ENCODE measurements around the gene BTK. TPM values are rescaled to one million over a fixed set of nuclear protein-coding genes. Genes with fewer than 3 reads are reported as not detected.

Gene BTK
- total and polyA plus RNA-seq, 4 donors: 15.5 to 29.4 (median 21.4) TPM

- Histone ChIP-seq H3K9ac (ENCODE audit: insufficient read depth in 1 of 2, low read length in 2 of 2) (peak overlapping the region in 1 of 2 donors; percentile 61), H3K4me3 (no peak overlapping the region), H3K4me1 (ENCODE audit: control insufficient read depth in 5 of 5, insufficient read depth in 5 of 5, low read length in 5 of 5) (no peaks in the 10 kb centered on the region), H3K36me3 (ENCODE audit: control insufficient read depth in 4 of 4, insufficient read depth in 4 of 4, low read length in 4 of 4) (peaks cover 0 to 6% (median 2%) of the 10 kb centered on the region in 4 donors), H3K27ac (ENCODE audit: low read depth in 1 of 2, low read length in 1 of 2) (peak overlapping the region in 1 of 2 donors; percentile 13), H3K27me3 (ENCODE audit: control insufficient read depth in 3 of 3, insufficient read depth in 3 of 3, low read length in 2 of 3) (peaks cover 0 to 8% (median 4%) of the 10 kb centered on the region in 3 donors), H3K9me3 (ENCODE audit: control insufficient read depth in 4 of 4, insufficient read depth in 3 of 4, low read length in 3 of 4) (no peaks in the 10 kb centered on the region)
- DNase-seq: no peak
- 65 to 74% methylated on average over 4 of the region's 4 CpGs for WGBS, 2 donors
- ATAC-seq (ENCODE audit: insufficient read depth, low FRiP score): no peak
- no peak for TF ChIP-seq CTCF (IDR thresholded peaks at IDR 0.05; ENCODE audit: control extremely low read depth, extremely low read depth)
Observed at GRCh38 chrX:101417190-101417589, 31.2 kb upstream of the BTK start.

- Histone ChIP-seq H3K4me1 (ENCODE audit: control insufficient read depth in 5 of 5, insufficient read depth in 5 of 5, low read length in 5 of 5) (no peaks in the 10 kb centered on the region), H3K27ac (ENCODE audit: low read depth in 1 of 2, low read length in 1 of 2) (no peak overlapping the region), H3K9me3 (ENCODE audit: control insufficient read depth in 4 of 4, insufficient read depth in 3 of 4, low read length in 3 of 4) (no peaks in the 10 kb centered on the region), H3K9ac (ENCODE audit: insufficient read depth in 1 of 2, low read length in 2 of 2) (no peak overlapping the region), H3K27me3 (ENCODE audit: control insufficient read depth in 3 of 3, insufficient read depth in 3 of 3, low read length in 2 of 3) (peaks cover 0 to 11% (median 4%) of the 10 kb centered on the region in 3 donors), H3K4me3 (no peak overlapping the region), H3K36me3 (ENCODE audit: control insufficient read depth in 4 of 4, insufficient read depth in 4 of 4, low read length in 4 of 4) (peaks cover 0 to 6% (median 3%) of the 10 kb centered on the region in 4 donors)
- ATAC-seq (ENCODE audit: insufficient read depth, low FRiP score) (no peak), DNase-seq (no peak)
- no peak for TF ChIP-seq CTCF (IDR thresholded peaks at IDR 0.05; ENCODE audit: control extremely low read depth, extremely low read depth)
- 78 to 98% methylated on average over 7 of the region's 7 CpGs for WGBS, 2 donors
Observed at GRCh38 chrX:101416691-101417090, 30.7 kb upstream of the BTK start.

GRCh38 chrX:101415180-101416145 is 29.5 kb upstream of the BTK start:
- Histone ChIP-seq H3K9ac (ENCODE audit: insufficient read depth in 1 of 2, low read length in 2 of 2) (peak overlapping the region in 1 of 2 donors; percentile 62), H3K27me3 (ENCODE audit: control insufficient read depth in 3 of 3, insufficient read depth in 3 of 3, low read length in 2 of 3) (peaks cover 0 to 8% (median 4%) of the 10 kb centered on the region in 3 donors), H3K9me3 (ENCODE audit: control insufficient read depth in 4 of 4, insufficient read depth in 3 of 4, low read length in 3 of 4) (no peaks in the 10 kb centered on the region), H3K27ac (ENCODE audit: low read depth in 1 of 2, low read length in 1 of 2) (peak overlapping the region in 1 of 2 donors; percentile 2), H3K4me3 (no peak overlapping the region), H3K4me1 (ENCODE audit: control insufficient read depth in 5 of 5, insufficient read depth in 5 of 5, low read length in 5 of 5) (peaks cover 0 to 4% (median 0%) of the 10 kb centered on the region in 5 donors), H3K36me3 (ENCODE audit: control insufficient read depth in 4 of 4, insufficient read depth in 4 of 4, low read length in 4 of 4) (peaks cover 0 to 6% (median 3%) of the 10 kb centered on the region in 4 donors)
- WGBS, 2 donors: 46 to 59% methylated on average over 12 of the region's 12 CpGs
- no peak for ATAC-seq (ENCODE audit: insufficient read depth, low FRiP score)
- DNase-seq: peak; percentile 27 to 88 (median 83)
- TF ChIP-seq CTCF (IDR thresholded peaks at IDR 0.05; ENCODE audit: control extremely low read depth, extremely low read depth): peak; percentile 72

Data from lung (tissue), 12 donors.